HG03280 (cell line): Measurements from ENCODE around the gene SORL1-AS1.
A peak's percentile ranks its signal among the peaks of the same experiment; 100 is the strongest.
"Not testable (repeated sequence)": the region's sequence is repeated elsewhere in the genome, so short reads cannot be mapped to it uniquely, and the experiment has no call there.

Source experiments
- ATAC-seq: cut with Tn5 transposase; IDR thresholded peaks from one replicate; pipeline ENCODE4 v1.9.1; 2021; ENCODE audit warnings: mild to moderate bottlenecking, moderate library complexity; ENCODE audit not compliant: unreplicated experiment

SORL1-AS1 gene

GRCh38 chr11:121431820-121432526, 20.8 kb downstream of the SORL1-AS1 start:
- ATAC-seq, result no peak

DNA sequence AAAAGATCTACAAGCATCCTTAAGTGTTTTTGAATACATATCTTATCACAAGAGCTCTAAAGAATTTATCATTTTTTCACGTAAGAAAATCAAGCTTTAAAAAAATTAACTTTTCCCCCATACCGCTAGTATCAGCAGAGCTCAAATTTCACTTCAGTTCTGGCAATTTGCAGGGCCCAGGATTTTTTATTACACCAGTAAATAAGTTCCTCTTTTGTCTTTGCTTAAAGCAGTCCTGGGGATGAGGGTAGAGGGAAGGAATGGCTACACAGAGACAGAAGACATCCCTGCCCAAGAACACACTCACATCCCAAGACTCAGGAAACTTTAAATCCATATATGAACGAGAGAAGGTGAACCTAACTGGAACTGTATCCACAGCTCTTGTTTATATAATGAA, 23.2 kb downstream of the SORL1-AS1 start:
- ATAC-seq, result no peak

- ATAC-seq, result no peak
Measured at GRCh38 chr11:121427400-121427744, 25.4 kb downstream of the SORL1-AS1 start.

- peak; percentile 47 for ATAC-seq
Measured at GRCh38 chr11:121426476-121427399, 26.0 kb downstream of the SORL1-AS1 start.

DNA sequence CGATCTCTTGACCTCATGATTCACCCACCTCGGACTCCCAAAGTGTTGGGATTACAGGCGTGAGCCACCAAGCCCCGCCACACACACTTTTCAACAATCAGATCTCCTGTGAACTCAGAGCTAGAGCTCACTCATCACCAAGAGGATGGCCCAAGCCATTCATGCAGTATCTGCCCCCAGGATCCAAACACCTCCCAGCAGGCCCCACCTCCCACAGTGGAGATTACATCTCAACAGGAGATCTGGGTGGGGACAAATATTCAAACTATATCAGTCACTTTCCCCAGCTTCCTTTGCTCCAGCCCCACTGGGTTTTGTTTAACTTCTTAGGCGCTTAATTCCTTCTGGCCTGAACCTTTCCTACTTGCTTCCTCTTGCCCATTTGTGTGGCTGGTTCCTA, 26.9 kb downstream of the SORL1-AS1 start:
- ATAC-seq, result no peak

DNA sequence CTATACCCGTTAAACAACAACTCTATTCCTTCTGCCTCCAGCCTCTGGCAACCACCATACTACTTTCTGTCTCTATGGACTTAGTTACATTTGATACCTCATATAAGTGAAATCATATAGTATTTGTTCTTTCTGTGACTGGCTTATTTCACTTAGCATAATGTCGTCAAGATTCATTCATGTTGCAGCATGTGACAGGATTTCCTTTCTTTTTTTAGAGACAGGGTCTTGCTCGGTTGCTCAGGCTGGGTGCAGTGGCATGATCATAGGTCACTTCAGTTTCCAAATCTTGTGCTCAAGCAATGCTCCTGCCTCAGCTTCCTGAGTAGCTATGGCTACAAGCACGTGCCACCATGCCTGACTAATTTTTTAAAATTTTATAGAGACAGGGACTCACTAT, 30.1 kb downstream of the SORL1-AS1 start:
- ATAC-seq, result no peak

GRCh38 chr11:121421149-121421901, 31.4 kb downstream of the SORL1-AS1 start:
- no peak for ATAC-seq

GRCh38 chr11:121420398-121420797, 32.4 kb downstream of the SORL1-AS1 start:
- ATAC-seq, result no peak

GRCh38 chr11:121419836-121420235, 32.9 kb downstream of the SORL1-AS1 start:
- no peak for ATAC-seq

DNA sequence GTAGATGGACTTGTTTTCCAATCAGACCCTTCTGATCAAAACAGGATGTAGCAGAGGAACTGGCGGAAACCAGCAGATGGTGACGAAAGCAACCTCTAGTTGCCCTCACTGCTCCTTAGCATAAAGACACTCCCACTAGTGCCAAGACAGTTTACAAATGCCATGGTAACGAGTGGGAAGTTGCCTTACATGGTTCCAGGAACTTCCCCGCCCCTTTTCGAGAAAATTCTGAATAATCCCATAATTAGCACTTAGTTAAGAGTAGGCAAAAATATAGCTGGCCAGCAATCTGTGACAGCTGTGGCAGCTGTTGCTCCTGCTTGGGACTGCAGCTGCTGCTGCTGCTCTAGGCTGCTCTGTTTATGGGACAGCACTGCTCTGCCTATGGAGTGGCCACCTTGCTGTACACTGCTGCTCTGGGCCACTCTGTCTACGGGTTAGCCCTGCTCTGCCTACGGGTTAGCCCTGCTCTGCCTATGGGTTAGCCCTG, 34.1 kb downstream of the SORL1-AS1 start:
- peak; percentile 46 for ATAC-seq

- ATAC-seq, result no peak
Measured at GRCh38 chr11:121417607-121418006, 35.2 kb downstream of the SORL1-AS1 start.

DNA sequence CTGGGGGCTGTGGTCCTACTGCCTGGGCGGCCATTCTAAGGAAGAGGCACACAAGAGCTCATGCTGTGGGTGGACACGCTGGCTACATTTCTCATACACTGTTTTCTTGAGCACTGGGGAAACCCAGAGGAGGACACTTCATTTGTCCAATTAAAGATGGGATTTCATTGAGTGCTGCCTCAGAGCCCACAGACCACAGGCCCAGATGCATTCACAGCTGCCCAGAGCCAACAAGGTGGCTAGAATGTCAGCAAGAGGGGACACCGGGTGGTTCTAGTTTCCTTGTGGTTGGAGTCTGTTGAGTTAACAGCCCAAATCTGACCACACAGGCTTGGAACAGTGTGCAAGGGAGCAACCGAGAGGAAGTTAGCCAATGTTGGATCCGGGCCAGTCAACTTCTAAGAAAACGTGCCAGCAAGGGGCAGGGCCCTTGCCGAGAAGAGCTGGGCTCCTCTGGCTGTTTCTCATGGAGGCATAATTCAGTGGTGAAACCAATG, 35.7 kb downstream of the SORL1-AS1 start:
- no peak for ATAC-seq

DNA sequence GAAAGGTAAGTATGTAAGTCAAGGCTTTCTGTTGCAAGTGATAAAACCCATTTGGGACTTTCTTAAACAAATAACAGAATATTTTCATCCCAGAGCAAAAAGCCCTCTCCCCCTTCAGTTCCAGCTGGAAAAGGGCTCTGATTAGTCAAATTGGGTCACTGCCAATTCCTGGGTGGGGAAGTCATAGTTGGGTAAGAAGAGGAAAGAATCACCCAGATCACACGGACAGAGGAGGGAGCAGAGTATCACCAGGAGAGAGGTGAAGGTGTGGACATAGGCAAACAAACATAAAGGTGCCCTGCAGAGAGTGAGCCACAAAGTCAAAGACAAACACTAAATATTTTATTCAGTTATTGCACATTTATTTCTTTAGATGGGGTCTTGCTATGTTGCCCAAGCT, 36.9 kb downstream of the SORL1-AS1 start:
- no peak for ATAC-seq

DNA sequence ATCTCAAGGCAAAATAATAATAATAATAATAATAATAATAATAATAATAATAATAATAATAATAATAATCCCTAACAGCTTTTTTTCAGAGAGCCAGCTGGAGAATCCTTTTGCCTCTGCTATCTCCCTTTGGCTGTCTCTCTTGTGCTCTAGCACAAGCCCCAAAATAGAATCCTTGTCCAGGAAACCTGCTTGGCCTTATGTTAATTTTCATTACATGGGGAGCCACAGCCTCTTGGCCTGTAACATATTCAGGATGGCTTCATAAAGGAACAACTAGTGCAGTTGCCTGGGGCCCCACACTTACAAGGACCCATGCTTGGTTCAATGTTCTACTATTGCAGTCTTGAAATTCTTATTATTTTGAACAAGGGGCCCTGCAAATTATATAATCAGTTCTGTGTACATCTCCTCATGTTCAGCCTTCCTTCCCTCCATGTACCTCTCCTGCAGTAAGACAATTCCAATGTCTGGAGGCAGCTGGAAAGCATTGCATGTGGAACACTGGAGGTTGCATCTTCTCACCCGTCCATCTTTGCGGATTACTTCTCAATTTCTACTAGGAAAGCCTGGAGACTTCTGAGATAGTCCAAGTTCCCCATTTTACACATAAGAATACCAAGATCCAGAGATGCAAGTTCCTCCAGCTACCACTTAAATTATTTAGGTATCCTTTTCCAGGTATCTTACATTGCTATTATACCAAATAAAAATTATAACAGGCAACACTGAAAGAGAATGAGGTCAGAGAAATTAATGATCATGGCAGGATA, 38.4 kb downstream of the SORL1-AS1 start:
- no peak for ATAC-seq

DNA sequence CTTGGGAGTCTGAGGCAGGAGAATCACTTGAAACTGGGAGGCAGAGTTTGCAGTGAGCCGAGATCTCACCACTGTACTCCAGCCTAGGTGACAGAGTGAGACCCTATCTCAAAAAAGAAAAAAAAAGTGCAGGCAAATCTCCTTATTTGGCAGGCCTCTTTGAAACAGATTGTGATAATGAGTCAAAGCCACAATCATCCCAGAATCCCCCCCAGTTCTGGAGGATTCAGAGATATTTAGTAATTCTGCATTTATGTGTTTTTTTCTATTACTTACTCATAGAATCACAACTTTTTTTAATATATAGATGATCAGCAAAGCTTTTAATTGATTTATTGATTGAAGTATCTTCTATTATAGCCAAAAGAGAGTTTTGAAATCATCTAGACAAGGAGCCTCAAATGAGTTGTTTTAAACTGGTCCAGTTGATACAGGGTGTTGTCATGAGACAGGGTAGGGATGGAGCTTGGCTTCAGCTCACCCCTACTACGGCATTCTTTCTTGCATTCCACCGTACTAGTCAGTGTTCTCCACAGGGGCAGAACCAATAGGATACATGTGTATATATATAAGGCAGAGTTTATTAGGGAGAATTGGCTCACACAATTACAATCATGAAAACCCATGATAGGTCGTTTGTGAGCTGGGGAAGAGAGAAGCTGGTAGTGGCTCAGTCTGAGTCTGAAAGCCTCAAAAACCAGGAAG, 39.9 kb downstream of the SORL1-AS1 start:
- ATAC-seq, result no peak

- no peak for ATAC-seq
Measured at GRCh38 chr11:121412000-121412587, 40.7 kb downstream of the SORL1-AS1 start.

DNA sequence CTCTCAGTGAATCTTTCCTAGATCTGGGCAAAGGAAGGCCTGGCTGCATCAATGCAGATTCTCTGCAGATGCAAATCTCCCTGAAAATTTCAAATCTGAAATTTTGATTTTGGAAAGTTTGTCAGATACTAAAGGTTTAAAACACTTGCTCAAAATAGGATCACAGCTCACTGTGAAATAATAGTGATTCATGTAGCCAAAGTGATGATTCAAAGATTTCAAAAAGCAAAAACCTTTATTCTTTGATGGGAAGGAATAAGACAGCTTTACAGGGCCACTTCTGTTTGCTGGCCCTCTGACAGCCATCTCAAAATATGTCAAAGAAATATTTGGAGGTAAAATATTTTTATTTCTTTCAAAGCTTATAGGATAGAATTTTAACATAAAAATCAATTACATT, 41.4 kb downstream of the SORL1-AS1 start:
- ATAC-seq, result not testable (repeated sequence)

DNA sequence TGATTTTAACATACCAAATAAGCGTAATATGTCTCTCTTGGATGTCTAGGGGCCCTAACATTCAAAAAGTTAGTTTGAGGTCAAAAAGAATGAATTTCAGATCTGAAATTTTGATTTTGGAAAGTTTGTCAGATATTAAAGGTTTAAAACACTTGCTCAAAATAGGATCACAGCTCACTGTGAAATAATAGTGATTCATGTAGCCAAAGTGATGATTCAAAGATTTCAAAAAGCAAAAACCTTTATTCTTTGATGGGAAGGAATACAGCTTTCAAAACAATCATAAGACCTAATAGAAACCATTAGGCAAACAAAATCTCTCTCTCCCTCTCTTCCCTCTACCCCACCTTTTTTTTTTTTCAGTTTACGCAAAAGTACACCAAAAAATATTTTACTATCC, 42.7 kb downstream of the SORL1-AS1 start:
- not testable (repeated sequence) for ATAC-seq

DNA sequence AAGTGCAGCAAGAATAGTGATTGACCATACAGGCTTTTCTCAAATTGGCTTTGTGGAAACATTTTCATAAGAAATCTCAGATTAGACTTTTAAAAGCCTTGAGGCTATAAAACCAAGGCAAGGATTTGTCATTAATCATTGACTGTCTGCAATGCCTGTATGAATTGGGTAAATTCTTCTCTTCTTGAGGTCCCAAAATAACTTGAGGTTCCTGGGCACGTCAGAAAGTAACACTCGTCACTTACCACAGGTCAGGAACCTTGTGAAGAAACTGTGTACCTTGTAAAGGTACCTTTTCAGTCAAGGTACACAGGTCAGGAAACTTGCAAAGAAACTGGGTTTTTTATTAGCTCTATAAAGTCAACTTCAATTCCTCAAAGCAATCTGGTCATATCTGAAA, 43.9 kb downstream of the SORL1-AS1 start:
- no peak for ATAC-seq
